Stimulated activated naive CD8-positive, alpha-beta T cell treated with anti-CD3 and anti-CD28 coated beads, Interleukin-15, Interleukin-2, amounts not matched to agents 100 U/mL and 50 U/mL, for 24 hours (primary cell): ENCODE data around the gene DRG1.
"Not testable (repeated sequence)": the region's sequence is repeated elsewhere in the genome, so short reads cannot be mapped to it uniquely, and the experiment has no call there.

Experiments used
- ATAC-seq: fragments of 150-1000 bp; cut with Tn5 transposase; one replicate; pipeline ENCODE4 v1.10.0; 2021
- DNase-seq: peaks from one replicate; pipeline ENCODE4 v3.0.0; 2021

The DRG1 gene, protein sequence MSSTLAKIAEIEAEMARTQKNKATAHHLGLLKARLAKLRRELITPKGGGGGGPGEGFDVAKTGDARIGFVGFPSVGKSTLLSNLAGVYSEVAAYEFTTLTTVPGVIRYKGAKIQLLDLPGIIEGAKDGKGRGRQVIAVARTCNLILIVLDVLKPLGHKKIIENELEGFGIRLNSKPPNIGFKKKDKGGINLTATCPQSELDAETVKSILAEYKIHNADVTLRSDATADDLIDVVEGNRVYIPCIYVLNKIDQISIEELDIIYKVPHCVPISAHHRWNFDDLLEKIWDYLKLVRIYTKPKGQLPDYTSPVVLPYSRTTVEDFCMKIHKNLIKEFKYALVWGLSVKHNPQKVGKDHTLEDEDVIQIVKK

DNA sequence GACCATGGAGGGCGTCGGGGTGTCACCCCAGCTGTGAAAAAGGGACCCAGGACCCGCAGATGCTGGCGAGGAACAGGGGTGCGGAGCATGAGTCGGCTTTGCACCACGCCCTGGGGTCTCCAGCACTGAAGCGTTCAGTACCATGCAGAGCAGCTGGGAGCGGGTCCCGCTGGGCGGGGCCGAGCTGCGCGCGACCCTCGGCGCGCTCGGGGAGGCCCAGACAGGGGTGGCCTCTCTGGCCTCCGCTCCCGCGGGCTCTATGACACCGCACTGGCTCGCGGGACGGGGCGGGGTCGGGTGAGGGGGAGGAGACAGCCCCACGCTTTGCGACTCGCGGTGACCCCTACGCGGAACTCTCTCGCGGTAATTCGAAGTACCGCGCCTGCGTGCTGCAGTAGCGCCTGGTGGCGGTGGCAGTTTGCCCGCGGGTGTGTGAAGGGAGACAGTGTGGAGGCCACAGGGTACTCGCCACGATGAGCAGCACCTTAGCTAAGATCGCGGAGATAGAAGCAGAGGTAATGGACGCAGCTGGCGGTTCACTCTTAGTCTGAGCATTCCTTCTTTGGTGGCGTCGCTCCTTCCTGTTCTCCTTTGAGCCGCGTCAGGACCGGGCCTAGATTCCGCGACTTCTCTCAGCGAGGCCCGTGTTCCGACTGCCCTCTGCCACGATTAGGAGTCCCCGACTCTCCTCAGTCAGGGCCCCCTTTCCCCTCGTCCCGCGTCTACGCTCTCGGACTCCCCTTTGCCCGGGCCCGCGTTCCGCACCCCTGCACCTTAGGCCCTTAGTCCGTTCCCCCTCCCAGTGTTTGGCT, at the start of gene DRG1:
TSS of gene DRG1 (plus strand) at position 394 of the 812 bp plus-strand sequence. CDS start at position 474, 80 bp downstream.
- ATAC-seq, result peak; percentile 100

DNA sequence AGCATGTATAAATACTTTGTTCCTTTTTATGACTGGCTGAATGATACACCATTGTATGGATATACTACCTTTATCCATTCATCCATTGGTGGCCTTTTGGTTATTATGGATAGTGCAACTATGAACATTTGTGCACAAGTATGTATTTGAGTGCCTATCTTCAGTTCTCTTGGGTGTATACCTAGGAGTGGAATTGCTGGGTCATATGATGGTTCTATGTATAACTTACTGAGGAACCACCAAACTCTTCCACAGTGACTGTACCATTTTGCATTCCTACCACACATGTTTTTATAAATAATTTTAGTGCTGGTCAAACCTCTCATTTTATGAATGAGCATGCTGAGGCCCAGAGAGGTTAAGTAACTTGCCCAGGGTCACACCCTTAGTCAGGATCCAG, 49.4 kb upstream of the DRG1 start:
- ATAC-seq, result no peak
- no peak for DNase-seq

More for the DNA sequence above, at the start of gene DRG1:
- peak; percentile 98 for DNase-seq

DNA sequence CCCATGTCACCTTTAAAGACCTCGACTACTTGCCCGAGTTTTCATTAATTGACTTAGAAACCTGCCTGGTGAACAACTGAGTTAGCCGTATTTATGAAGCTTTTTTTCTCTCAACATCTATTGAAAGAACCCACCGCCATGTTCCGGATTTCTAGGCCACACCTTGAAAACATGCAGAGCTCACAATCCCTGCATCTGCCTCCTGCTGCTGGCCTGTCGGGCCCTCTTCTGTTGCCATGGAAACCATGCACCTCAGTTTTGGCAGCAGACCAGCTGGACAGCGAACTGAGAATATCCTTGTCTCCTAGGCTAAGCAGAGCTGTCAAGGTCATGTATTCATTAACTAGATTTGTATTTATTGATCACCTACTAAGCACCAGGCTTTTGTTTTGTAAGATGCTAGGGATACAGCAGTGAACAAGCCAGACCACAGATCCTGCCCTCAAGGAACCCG, 49.0 kb upstream of the DRG1 start:
- ATAC-seq, result no peak
- DNase-seq, result no peak

DNA sequence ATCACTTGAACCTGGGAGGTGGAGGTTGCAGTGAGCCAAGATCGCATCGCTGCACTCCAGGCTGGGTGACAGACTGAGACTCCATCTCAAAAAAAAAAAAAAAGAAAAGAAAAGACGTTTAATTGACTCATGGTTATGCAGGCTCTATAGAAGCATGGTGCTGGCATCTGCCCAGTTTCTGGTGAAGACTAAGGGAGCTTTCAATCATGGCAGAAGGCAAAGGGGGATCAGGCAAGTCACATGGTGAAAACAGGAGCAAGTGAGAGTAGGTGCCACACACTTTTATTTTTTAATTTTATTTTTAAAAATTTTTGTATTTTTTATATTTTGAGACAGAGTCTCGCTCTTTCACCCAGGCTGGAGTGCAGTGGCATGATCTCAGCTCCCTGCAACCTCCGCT, 44.9 kb upstream of the DRG1 start:
- DNase-seq, result no peak

DNA sequence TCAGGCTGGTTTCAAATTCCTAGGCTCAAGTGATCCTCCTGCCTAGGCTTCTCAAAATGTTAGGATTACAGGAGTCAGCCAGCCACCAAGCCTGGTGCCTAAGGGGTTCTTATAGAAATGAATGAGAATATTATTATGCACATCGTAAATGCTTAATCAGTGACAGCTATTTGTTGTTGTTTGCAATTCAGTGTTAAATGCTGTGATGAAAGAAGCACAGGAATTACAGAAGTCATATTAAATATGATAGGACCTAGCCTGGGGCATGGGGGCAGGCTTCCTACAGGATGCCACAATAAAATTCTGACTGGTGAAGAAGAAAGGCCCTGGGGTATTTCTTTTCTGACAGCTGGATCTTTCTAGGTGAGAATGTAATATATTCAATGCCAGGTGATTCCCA, 39.4 kb upstream of the DRG1 start:
- DNase-seq, result no peak
- ATAC-seq, result no peak

More for the DNA sequence above, 44.9 kb upstream of the DRG1 start:
- no peak for ATAC-seq

DNA sequence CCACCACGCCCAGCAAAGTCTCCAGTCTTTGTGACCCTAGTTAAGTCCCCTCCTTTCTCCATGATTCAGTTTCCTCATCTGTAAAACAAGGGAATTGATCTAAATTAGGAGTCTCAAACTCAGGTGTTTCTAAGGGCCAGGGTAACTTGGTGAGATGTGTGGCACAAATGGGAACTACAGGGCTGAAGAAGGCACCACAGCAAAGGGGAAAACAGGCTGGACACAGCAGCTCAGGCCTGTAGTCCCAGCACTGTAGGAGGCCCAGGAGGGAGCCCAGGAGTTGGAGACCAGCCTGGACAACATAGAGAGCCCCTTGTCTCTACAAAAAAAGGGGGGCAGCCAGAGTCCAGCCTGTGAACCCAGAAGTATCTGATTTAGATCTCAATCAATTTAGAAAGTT, 37.7 kb upstream of the DRG1 start:
- no peak for ATAC-seq

DNA sequence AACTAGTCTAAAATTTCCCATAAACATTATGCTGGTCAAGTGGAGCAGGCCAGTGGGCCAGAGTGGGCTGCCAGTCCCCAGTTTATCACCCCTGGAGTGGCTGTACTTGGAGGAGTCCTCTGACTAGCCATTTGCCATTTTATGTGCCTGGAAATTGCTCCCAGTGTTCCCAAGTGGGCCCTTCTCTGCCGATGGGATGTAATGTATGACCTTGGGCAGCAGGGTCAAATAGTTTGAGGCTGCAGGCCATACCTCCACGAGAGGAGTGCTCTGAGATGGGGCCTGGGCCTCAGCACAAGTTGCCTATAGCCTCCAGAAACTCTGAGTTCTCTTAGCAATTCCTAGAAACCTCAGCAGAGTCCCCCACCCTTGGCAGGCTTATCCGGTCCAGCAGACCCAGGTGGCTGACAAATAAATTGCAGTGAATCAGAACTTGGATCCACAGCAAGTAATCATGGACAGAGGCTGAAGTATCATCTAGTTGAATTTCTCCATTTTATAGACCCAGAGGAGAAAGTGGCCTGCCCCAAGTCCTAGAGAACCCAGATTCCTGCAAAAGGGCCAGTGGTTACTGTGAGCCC, 35.4 kb upstream of the DRG1 start:
- ATAC-seq (no peak), DNase-seq (no peak)

More for the DNA sequence above, 37.7 kb upstream of the DRG1 start:
- DNase-seq, result no peak

DNA sequence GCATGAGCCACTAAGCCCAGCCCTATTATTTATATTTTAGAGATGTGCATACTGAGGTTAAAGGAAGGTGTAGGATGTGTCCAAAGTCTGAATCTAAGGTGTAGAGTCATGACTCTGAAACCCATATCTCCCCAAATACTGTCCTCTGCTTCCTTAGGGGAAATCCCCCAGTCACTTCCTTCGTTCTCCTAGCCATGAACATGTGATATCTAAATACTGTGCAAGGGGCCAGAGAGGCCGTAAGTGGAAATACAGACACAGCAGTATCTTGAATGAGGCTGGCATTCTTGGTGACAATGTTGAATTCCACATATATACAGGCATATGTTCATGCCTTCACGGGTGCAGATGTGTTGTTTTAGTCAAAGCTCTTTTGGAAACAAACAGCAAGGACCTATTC, 32.0 kb upstream of the DRG1 start:
- ATAC-seq, result no peak
- no peak for DNase-seq

DNA sequence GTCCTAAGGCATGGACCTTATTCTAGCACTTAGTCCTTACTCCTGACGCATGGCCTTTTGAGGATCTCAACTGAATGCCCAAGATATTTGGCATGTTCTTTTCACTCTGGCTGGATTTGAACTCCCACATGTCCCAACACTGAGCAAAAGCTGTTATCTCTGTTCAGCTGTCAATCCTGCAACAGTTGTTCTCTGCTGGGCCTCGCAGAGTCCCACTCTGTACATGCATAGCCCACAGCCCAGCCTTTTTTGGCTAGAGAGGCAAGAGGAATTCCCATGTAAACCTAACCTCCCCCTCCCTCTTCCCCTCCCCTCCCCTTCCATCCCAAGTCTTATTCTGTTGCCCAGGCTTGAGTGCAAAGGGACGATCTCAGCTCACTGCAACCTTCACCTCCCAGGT, 21.8 kb upstream of the DRG1 start:
- no peak for DNase-seq
- ATAC-seq, result no peak

DNA sequence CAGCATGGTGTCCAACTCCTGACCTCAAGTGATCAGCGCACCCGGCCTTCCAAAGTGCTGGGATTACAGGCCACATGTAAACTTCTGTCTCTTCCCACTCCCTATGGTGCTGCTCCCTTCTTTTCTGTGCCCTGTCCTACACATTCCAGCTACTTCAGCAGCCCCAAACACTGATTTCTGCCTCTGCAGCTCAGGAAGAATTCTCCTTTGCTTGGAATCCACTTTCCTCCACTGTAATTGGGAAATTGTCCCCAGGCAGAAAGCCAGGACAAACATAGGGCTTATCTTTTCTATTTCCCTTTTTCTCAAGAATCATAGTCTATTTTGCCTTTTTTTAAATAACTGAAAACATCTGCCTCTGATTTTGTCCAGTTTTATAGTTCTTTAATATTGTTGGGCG, 21.3 kb upstream of the DRG1 start:
- no peak for ATAC-seq

DNA sequence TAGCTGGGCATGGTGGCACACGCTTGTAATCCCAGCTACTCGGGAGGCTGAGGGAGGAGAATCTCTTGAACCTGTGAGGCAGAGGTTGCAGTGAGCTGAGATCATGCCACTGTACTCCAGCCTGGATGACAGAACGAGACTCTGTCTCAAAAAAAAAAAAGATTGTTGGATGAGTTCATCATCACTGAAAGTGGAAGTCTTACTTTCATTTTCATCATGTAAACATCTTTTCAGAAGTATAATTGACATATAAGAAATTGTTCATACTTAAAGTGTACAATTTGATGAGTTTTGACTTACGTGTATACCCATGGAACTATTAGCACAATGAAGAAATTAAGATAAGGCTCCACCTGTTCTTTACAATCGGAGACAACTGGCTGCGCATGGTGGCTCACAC, 20.8 kb upstream of the DRG1 start:
- not testable (repeated sequence) for ATAC-seq, DNase-seq

More for the DNA sequence above, 21.3 kb upstream of the DRG1 start:
- no peak for DNase-seq

DNA sequence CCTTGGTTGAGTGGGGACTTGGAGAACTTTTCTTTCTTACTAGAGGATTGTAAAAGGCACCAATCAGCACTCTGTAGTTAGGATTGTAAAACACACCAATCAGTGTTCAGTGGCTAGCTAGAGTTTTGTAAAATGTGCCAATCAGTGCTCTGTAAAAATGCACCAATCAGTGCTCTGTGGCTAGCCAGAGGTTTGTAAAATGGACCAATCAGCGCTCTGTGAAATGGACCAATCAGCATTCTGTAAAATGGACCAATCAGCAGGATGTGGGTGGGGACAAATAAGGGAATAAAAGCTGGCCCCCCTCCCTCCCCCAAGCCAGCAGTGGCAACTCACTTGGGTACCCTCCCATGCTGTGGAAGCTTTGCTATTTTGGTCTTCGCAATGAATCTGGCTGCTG, 5.5 kb upstream of the DRG1 start:
- ATAC-seq (no peak), DNase-seq (no peak)

DNA sequence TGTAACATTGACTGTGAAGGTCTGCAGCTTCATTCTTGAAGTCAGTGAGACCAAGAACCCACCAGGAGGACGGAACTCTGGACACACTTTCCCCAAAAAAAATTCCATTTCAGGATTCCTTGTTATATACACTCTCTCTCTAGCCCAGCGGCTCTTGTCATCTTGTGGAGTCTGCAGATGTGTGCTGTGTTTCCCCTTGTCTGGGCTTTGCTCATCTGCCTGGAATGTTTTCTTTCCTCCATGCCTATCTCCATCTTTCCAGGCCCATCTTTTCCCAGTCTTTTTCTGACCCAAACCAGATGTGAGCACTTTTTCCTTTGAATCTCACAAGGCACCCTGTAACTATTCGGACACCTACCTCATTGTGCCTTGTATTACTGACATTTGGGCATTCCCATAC, 5.1 kb upstream of the DRG1 start:
- DNase-seq (no peak), ATAC-seq (no peak)

DNA sequence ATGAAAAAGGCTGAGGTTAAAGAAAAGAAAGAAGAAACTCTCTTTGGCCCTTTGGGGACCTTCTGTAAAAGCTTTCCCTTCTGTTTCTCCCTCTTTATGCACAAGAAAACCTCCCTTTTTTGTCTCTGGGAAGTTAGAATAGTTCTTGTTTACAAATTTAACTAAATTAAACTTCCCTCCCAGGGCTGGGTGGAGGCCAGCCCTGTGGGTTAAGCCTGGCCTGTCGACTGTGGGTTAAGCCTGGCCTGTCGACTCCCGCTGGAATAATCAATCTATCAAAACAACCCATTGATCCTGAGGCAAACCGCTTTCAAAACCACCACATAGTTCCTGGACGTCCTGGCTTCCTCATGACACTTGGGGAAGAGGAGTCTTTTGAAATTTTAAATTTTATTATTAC, 1.2 kb upstream of the DRG1 start:
- ATAC-seq, result no peak
- no peak for DNase-seq

DNA sequence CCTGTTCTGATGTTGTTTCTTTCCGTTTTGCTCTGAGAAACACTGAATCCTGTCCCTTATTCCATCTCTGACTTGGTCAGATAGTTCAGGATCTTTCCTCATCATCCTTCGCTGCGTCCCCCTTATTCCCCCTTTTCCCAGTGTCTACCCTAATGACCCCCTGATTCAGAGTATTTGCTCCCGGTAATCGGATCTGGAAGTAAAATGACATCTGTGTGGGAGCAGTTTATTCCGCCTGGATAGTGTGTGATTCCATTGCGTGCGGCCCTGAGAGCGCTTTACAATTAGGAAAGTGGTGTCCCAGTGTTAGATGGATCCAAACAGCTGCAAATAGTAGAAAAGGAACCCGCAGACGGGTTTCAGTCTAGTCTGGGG, 606 bp downstream of the DRG1 start:
- DNase-seq, result no peak
- no peak for ATAC-seq

DNA sequence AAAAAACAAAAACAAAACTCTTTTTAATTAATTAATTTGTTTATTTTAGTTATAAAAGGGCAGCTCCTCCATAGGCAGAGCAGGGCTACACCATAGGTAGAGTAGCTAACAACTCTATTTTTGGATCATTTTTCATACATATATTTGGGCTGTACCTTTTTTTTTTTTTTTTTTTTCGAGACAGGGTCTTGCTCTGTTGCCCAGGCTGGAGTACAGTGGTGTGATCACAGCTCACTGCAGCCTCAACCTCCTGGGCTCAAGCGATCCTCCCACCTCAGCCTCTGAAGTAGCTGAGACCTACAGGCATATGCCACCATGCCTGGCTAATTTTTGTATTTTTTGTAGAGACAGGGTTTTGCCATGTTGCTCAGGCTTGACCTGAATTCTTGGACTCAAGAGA, 2.9 kb downstream of the DRG1 start:
- ATAC-seq, DNase-seq: not testable (repeated sequence)

DNA sequence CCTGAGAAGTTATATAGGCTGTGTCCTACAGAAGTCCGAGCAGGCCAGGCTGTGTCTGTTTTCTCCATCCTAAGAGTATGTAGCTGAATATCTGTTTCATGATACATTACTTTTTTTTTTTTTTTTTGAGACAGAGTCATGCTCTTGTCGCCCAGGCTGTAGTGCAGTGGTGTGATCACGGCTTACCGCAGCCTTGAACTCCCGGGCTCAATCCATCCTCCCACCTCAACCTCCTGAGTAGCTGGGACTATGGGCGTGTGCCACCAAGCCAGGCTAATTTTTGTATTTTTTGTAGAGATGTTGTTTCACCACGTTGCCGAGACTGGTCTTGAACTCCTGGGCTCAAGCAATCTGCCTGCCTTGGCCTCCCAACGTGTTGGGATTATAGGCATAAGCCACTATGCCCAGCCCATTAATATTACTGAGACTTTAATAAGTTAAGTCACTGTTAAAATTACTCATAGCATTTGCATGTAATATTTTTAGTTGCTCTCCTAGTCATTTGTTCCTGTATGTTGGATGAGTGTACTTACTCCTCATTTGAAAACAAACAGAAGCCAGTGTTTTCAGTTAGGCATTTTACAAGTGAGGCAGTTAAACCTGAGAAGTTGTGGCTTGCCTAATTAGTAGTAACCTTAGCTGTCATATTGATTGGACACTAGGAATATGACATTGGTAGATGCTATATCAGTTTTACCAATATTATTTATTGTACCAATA, 26.1 kb downstream of the DRG1 start:
- ATAC-seq (no peak), DNase-seq (no peak)

DNA sequence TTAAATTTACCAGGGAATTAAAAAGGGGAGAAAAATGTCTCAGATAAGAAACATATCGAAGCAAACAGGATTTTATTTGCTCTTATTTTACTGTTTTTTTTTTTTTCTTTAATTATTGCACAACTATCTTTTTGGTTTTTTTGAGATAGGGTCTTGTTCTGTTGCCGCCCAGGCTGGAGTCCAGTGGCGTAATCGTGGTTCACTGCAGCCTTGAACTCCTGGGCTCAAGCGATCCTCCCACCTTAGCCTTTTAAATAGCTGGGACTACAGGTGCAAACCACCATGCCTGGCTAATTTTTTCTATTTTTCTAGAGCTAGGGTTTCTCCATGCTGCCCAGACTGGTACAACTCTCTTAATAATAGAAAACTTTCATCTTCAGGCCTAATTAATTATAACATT, 32.5 kb downstream of the DRG1 start:
- ATAC-seq (no peak), DNase-seq (no peak)

DNA sequence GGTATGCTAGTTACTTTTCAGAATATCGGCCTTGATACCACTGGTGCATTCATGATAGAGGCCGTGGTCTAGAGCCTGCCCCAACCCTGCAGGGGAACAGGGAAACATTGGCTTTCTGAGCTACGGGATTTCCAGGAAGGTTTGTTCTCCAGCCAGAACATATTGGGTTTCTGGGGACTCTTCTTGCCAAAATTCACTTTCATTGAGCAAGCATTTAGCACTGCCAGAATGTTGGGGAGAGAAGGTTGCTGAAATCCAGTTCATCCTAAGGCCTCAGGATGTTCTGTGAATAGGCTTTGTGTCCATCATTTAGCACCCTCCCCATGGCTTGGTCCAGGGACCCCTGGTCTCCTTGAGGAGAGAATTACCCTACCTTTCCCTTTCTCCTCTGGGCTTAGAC, 36.7 kb downstream of the DRG1 start:
- no peak for DNase-seq
- ATAC-seq, result no peak

DNA sequence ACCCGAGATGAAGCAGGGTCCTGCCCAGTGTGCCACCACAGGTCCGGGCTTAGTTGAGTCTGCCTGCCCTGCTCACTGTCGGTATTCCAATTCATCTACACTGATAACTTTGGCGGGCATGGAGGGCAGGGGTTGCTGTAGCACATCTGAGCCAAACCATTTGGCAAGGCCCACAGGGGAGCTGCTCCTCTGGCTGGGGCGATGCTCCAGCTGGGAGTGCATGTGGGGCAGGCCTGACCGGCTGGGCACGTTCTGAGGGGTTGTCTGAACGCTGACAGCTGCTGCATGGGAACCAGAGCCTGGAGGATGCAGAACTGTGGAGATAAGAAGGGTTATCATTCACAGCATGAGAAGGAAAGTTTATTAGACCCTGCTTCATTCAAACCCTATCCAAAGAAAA, 40.4 kb downstream of the DRG1 start:
- DNase-seq (no peak), ATAC-seq (no peak)

DNA sequence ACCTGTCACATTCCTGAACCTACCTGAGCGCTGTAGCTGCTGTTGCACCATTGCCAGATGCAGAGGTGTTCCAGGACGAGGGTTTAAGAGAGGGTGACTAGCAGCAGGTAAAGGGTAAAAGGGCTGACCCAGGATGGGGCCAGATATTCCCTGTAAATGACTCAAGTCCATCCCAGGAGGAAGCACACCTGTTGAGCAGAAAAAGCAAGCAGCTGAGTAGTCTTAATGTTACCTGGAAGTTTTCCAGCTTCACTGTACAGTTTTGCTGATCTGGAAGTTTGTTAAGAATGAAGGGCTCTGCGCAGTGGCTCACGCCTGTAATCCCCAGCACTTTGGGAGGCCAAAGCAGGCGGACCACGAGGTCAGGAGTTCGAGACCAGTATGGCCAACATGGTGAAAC, 41.3 kb downstream of the DRG1 start:
- ATAC-seq, result no peak

DNA sequence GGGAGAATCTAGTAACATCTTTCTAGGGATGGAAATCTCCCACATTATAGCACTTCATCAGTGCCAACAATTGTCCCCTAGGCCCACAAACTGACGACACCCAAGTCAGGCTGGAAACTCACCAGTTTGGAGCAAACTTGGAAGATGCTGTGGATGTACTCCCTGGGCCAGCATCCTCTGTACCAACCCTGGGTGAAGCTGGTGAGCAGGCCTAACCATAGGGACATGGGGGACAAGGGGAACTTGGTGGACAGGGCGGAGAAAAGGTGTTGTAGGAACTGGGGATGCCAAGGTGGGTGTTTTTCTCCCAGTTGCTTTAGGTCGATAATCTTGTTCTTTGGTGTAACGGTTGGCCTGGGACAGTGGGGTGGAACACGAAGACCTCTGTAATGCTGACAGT, 42.2 kb downstream of the DRG1 start:
- DNase-seq (no peak), ATAC-seq (no peak)

More for the DNA sequence above, 41.3 kb downstream of the DRG1 start:
- DNase-seq, result no peak
